ENCODE measurements around the gene CDC6. TPM values are rescaled to one million over a fixed set of nuclear protein-coding genes. Genes with fewer than 3 reads are reported as not detected.
A peak's percentile ranks its signal among the peaks of the same experiment; 100 is the strongest.

Gene CDC6
- total RNA-seq, 2 donors from 2014 or later = 8.5 to 40.8 TPM

DNA sequence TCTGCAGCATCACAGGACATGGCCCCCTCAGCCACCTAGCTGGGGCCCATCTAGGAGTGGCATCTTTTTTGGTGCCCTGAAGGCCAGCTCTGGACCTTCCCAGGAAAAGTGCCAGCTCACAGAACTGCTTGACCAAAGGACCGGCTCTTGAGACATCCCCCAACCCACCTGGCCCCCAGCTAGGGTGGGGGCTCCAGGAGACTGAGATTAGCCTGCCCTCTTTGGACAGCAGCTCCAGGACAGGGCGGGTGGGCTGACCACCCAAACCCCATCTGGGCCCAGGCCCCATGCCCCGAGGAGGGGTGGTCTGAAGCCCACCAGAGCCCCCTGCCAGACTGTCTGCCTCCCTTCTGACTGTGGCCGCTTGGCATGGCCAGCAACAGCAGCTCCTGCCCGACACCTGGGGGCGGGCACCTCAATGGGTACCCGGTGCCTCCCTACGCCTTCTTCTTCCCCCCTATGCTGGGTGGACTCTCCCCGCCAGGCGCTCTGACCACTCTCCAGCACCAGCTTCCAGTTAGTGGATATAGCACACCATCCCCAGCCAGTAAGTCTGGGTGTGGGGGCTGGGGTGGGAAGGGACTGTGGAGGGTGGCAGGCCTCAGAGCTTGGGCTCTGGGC is 43.3 kb downstream of the CDC6 start:
- H3K9ac ChIP-seq (ENCODE audit: low read depth in 2 of 2, low read length in 2 of 2) = no peak overlapping the region
- H3K4me1 ChIP-seq = peaks cover 51% of the 10 kb centered on the region
- H3K36me3 ChIP-seq = no peaks in the 10 kb centered on the region

DNA sequence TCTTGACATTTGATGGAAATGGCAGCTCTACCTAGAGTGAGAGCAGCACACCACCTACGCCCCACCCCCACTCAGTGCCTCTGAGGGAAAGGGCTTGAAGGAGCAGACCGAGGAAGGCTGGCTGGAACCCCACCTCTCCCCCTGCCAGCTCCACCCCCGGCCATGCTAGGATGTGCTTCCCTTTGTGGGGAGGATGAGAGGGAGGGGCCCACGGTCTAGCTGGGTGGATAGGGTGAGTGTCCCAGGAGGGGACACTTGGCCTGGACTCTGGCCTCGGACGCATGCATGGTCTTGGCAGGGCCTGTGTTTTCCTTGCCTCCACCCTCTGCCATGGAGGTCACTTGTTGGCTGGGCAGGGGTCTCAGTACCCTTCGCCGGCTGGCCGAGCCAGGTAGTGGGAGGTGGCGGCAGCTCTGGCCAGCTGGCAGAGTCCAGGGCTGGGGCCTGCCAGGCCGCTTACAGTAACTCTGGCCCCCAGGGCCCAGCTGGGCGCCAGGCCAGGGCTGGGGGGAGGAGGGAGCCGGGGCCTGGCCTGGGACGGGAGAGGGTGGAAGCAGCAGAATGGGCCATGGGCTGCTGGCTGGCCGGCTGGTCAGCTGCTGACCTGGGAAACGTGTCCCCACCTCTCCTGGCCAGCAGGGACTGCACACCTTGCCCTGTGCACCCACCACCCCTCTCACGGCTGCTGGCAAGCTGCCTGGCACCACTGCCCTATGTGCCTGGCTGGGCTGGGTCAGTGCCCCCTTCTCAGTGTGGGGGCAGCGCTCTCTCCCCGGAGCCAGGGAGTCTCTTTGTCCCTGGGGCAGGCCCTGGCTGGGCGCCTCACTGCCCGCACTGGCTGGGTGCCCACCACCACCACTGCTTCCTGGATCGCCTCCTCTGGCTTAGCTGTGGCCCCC is 44.3 kb downstream of the CDC6 start:
- intact Hi-C loops (cut with DNase I) = no loop called here
- peak; percentile 63 for DNase-seq
- no peaks in the 10 kb centered on the region for H3K9me3 ChIP-seq
- no peaks in the 10 kb centered on the region for H3K36me3 ChIP-seq
- peak overlapping the region; percentile 57 for H3K27ac ChIP-seq
- TF ChIP-seq, protein P1, sequence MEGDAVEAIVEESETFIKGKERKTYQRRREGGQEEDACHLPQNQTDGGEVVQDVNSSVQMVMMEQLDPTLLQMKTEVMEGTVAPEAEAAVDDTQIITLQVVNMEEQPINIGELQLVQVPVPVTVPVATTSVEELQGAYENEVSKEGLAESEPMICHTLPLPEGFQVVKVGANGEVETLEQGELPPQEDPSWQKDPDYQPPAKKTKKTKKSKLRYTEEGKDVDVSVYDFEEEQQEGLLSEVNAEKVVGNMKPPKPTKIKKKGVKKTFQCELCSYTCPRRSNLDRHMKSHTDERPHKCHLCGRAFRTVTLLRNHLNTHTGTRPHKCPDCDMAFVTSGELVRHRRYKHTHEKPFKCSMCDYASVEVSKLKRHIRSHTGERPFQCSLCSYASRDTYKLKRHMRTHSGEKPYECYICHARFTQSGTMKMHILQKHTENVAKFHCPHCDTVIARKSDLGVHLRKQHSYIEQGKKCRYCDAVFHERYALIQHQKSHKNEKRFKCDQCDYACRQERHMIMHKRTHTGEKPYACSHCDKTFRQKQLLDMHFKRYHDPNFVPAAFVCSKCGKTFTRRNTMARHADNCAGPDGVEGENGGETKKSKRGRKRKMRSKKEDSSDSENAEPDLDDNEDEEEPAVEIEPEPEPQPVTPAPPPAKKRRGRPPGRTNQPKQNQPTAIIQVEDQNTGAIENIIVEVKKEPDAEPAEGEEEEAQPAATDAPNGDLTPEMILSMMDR (IDR thresholded peaks at IDR 0.05) = no peak
- H3K4me3 ChIP-seq = no peak overlapping the region
- no peaks in the 10 kb centered on the region for H3K27me3 ChIP-seq
- peaks cover 41% of the 10 kb centered on the region for H3K4me1 ChIP-seq
- H3K9ac ChIP-seq (ENCODE audit: low read depth in 2 of 2, low read length in 2 of 2) = peak overlapping the region in 1 of 2 donors; percentile 27

More for the DNA sequence above, 43.3 kb downstream of the CDC6 start:
- no peak overlapping the region for H3K4me3 ChIP-seq
- no peak for DNase-seq
- peak overlapping the region; percentile 57 for H3K27ac ChIP-seq
- no peaks in the 10 kb centered on the region for H3K9me3 ChIP-seq
- TF ChIP-seq, protein P1 (IDR thresholded peaks at IDR 0.05) = no peak
- intact Hi-C loops (cut with DNase I) = no loop called here
- H3K27me3 ChIP-seq = no peaks in the 10 kb centered on the region

DNA sequence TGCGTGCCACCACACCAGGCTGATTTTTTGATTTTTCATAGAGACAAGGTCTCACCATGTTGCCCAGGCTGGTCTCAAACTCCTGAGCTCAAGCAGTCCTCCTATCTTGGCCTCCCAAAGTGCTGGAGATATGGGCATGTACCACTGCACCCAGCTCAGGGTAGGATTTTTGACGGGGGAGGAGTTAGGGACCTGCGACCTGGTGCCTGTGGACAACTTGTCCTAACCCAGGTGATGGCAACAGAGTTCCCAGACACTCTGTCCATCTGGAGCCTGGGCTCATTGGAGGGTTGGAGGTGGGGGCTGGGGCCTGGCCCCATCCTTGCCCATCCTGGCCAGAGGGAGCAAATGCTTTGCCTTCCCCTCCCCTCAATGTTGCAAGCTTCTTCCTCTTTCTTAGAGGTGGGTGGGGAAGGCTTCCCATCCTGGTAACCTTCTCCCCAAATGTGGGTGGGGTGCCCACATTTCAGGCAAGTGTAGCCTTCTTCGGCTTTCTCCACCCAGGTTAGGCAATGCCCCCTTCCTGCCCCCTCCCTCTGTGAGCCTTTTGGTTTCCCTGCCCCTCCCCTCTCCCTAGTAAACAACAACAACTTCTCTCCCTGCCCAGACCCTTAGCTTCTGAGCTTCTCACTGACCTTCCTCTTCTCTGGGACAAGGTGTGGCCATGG is 46.2 kb downstream of the CDC6 start:
- TF ChIP-seq, protein P1 (IDR thresholded peaks at IDR 0.05) = no peak
- H3K9me3 ChIP-seq = no peaks in the 10 kb centered on the region
- H3K27me3 ChIP-seq = no peaks in the 10 kb centered on the region
- peak overlapping the region in 1 of 2 donors; percentile 43 for H3K9ac ChIP-seq (ENCODE audit: low read depth in 2 of 2, low read length in 2 of 2)
- intact Hi-C loops (cut with DNase I) = no loop called here
- H3K27ac ChIP-seq = no peak overlapping the region
- no peak for DNase-seq
- H3K4me3 ChIP-seq = no peak overlapping the region
- H3K36me3 ChIP-seq = no peaks in the 10 kb centered on the region
- peaks cover 31% of the 10 kb centered on the region for H3K4me1 ChIP-seq

DNA sequence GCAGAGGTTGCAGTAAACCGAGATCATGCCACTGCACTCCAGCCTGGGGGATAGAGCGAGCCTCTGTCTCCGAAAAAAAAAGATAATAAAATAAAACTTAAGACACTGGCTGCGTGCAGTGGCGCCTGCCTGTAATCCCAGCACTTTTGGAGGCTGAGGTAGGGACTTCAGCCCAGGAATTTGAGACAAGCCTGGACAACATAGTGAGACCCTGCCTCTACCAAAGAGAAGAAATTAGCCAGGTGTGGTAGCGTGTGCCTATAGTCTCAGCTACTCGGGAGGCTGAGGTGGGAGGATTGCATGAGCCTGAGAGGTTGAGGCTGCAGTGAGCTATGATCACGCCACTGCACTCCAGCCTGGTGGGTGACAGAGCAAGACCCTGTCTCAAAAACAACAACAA is 47.9 kb downstream of the CDC6 start:
- no peak overlapping the region for H3K4me3 ChIP-seq
- no peaks in the 10 kb centered on the region for H3K9me3 ChIP-seq
- H3K4me1 ChIP-seq = peaks cover 22% of the 10 kb centered on the region
- H3K9ac ChIP-seq (ENCODE audit: low read depth in 2 of 2, low read length in 2 of 2) = no peak overlapping the region
- no peaks in the 10 kb centered on the region for H3K36me3 ChIP-seq
- no peak overlapping the region for H3K27ac ChIP-seq
- TF ChIP-seq, protein P1 (IDR thresholded peaks at IDR 0.05) = no peak
- DNase-seq = no peak
- no peaks in the 10 kb centered on the region for H3K27me3 ChIP-seq
- intact Hi-C loops (cut with DNase I) = no loop called here

DNA sequence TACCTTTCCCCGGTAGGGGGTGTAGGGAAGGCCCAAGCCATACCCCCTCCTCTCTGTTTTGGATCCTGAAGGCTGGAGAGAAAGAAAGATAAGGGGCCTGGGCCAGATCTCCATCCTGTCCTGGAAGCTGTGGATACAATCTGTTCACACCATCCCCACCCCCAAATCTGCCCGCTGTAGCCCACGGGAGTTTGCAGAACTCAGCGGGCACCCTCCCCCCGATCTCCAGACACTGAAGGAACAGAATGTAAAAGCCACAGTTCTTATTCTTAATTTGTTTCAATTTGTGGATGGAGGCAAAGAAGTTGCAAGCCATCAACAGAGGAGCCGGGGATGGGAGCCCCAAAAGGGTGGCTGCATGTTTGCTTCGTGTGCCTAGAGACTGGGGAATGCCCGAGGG is 49.7 kb downstream of the CDC6 start:
- TF ChIP-seq, protein P1 (IDR thresholded peaks at IDR 0.05) = no peak
- Histone ChIP-seq H3K9me3 (no peaks in the 10 kb centered on the region), H3K4me3 (no peak overlapping the region), H3K36me3 (no peaks in the 10 kb centered on the region), H3K9ac (ENCODE audit: low read depth in 2 of 2, low read length in 2 of 2) (no peak overlapping the region), H3K27me3 (no peaks in the 10 kb centered on the region), H3K27ac (no peak overlapping the region), H3K4me1 (peaks cover 13% of the 10 kb centered on the region)
- intact Hi-C loops (cut with DNase I) = no loop called here
- no peak for DNase-seq

All from colonic mucosa (tissue), 4 donors.